Thoracic aorta (tissue), 2 donors: ENCODE data around the gene ZNF426. TPM values are rescaled to one million over a fixed set of nuclear protein-coding genes. Genes with fewer than 3 reads are reported as not detected.

Experiments used
- ATAC-seq: fragments of 150-250 bp; one replicate; pipeline ENCODE4 v1.8.0; 2017; ENCODE audit warnings: low read depth; ENCODE audit not compliant: insufficient number of reproducible peaks, low FRiP score
- DNase-seq: peaks from one replicate; pipeline ENCODE4 v3.0.0-alpha.2; 2020; ENCODE audit warnings: low spot score
- H3K27ac ChIP-seq, 2 donors: fragments of 200-600 bp; sonication (generic); 1 replicate in 1 of 2; 2 replicates in 1 of 2; pipeline ENCODE4 v1.5.1; 2016; ENCODE audit warnings: mild to moderate bottlenecking in 2 of 2, moderate library complexity in 2 of 2
- H3K27me3 ChIP-seq: fragments of 200-600 bp; sonication (generic); replicated peaks from 2 replicates; pipeline ENCODE4 v1.6.0; 2016; ENCODE audit warnings: mild to moderate bottlenecking; ENCODE audit not compliant: insufficient read depth
- H3K36me3 ChIP-seq: fragments of 200-600 bp; sonication (generic); one replicate; pipeline ENCODE4 v1.5.1; 2016
- H3K4me1 ChIP-seq, 2 donors: fragments of 200-600 bp; sonication (generic); 1 replicate in 1 of 2; 2 replicates in 1 of 2; pipeline versions ENCODE4 v1.5.1 to v1.6.0; 2016; ENCODE audit warnings: low read depth in 2 of 2, mild to moderate bottlenecking in 1 of 2; ENCODE audit not compliant: control insufficient read depth in 1 of 2
- H3K4me3 ChIP-seq: fragments of 200-600 bp; sonication (generic); 2 replicates; pipeline ENCODE4 v1.5.1; 2016; ENCODE audit warnings: mild to moderate bottlenecking
- H3K9me3 ChIP-seq: fragments of 200-600 bp; sonication (generic); 2 replicates; pipeline ENCODE4 v1.5.1; 2016
- CTCF ChIP-seq: fragments of 200-600 bp; sonication (generic); IDR thresholded peaks from one replicate; pipeline ENCODE4 v1.5.1; 2019; ENCODE audit warnings: antibody characterized with exemption
- total RNA-seq, 2 donors: library from RNA; depleted of rRNA; stranded (reverse); fragments of >200 nt; gene quantifications; one replicate each; pipeline versions ENCODE4 v1.1.0 to v1.2.3, GENCODE V29; 2016

Gene ZNF426
- total RNA-seq, 2 donors from 2014 or later = 10.6 to 17.9 TPM

- H3K9me3 ChIP-seq = peaks cover 9% of the 10 kb centered on the region
- no peak overlapping the region for H3K27ac ChIP-seq
- H3K27me3 ChIP-seq = no peaks in the 10 kb centered on the region
- no peak overlapping the region for H3K4me3 ChIP-seq
- H3K36me3 ChIP-seq = no peaks in the 10 kb centered on the region
- ATAC-seq (no peak), DNase-seq (no peak)
- no peak for TF ChIP-seq CTCF
- H3K4me1 ChIP-seq = no peaks in the 10 kb centered on the region
These were observed 63.5 kb downstream of the ZNF426 start for GRCh38 chr19:9474975-9475374.

Other genes starting within 250 kb of the ZNF426 start
- 10 to 100 TPM; 11.6 to 33.6 TPM for gene ZNF699, start 228.8 kb downstream of the ZNF426 start, total RNA-seq
- 10 to 100 TPM; 22.7 to 26.5 TPM for gene ZNF559, start 214.5 kb downstream of the ZNF426 start, total RNA-seq
- 1 to 10 TPM; 1.9 to 4.2 TPM for gene ZNF177, start 175.6 kb downstream of the ZNF426 start, total RNA-seq
- 10 to 100 TPM; 28.2 to 30.1 TPM for gene ZNF266, start 103.1 kb downstream of the ZNF426 start, total RNA-seq
- not detected for gene ZNF560, start 40.0 kb downstream of the ZNF426 start, total RNA-seq
- gene ZNF121, start 45.9 kb upstream of the ZNF426 start, total RNA-seq = 10 to 100 TPM; 16.1 to 48.6 TPM
- gene ZNF561, start 82.6 kb upstream of the ZNF426 start, total RNA-seq = 10 to 100 TPM; 24.1 to 46.6 TPM
- 10 to 100 TPM; 13.3 to 35.6 TPM for gene ZNF562, start 136.5 kb upstream of the ZNF426 start, total RNA-seq
- 10 to 100 TPM; 44.0 to 54.6 TPM for gene ZNF846, start 230.1 kb upstream of the ZNF426 start, total RNA-seq